Right cardiac atrium (tissue), 5 donors: Measurements from ENCODE around the gene DOCK11. TPM values are rescaled to one million over a fixed set of nuclear protein-coding genes. Genes with fewer than 3 reads are reported as not detected.

ENCODE experiments used
- ATAC-seq, 2 donors: fragments of 200-7000 bp; cut with Tn5 transposase; one replicate each; pipeline versions ENCODE4 v1.8.0 to v1.9.1; 2020; ENCODE audit warnings: moderate library complexity in 2 of 2, mild to moderate bottlenecking in 1 of 2
- DNase-seq, 3 donors: peaks; one replicate each; pipeline ENCODE4 v3.0.0-alpha.2; 2020
- H3K27ac ChIP-seq: one replicate; pipeline ENCODE4 v1.5.1; 2013; ENCODE audit warnings: mild to moderate bottlenecking, low read length, control low read depth, moderate library complexity
- H3K27me3 ChIP-seq: one replicate; pipeline ENCODE4 v1.6.1; 2013; ENCODE audit not compliant: control insufficient read depth, insufficient read depth
- H3K4me1 ChIP-seq: one replicate; pipeline ENCODE4 v1.6.1; 2013; ENCODE audit warnings: low read length; ENCODE audit not compliant: control insufficient read depth, insufficient read depth
- H3K4me3 ChIP-seq: one replicate; pipeline ENCODE4 v1.5.1; 2013; ENCODE audit warnings: low read length, control low read depth
- H3K9me3 ChIP-seq: one replicate; pipeline ENCODE4 v1.6.1; 2013; ENCODE audit warnings: low read length; ENCODE audit not compliant: control insufficient read depth
- WGBS: extraction: QIAGEN DNeasy Blood & Tissue Kit; methylation state at CpG from one replicate; pipeline ENCODE4 v1.1.7; 2013; 5-methylcytosine and 5-hydroxymethylcytosine counted together
- intact Hi-C, 4 donors: fragments of 100-400 bp; cut with DNase I; formaldehyde crosslinking; loops; one replicate each; pipeline versions ENCODE4 v1.11.0 to v1.14.0; 2022 to 2023
- polyA plus RNA-seq: library from polyadenylated mRNA; stranded (reverse); fragments of 200-250 nt; gene quantifications from one replicate; pipeline ENCODE4 v1.2.3, GENCODE V29; 2013
- total RNA-seq, 4 donors: library from RNA; stranded (reverse); fragmentation: NEBNext Ultra II Directional; extraction: Animal tissue kit (Norgen Biotek cat#: 25700); gene quantifications; one replicate each; pipeline ENCODE4 v1.2.1, GENCODE V29; 2021
- donor health status: healthy with polysubstance abuse.
- donor health status: DM: no; HTN: yes; CAD: no.
- donor health status: DM: no; HTN: no; CAD: no.
- donor health status: DM: no; HTN: yes; CAD: no; lungs with severe emphysema.
- donor health status: DM: yes; HTN: yes; CAD: no.

DOCK11 gene
- total and polyA plus RNA-seq, 5 donors = 3.3 to 8.5 (median 6.0) TPM

DNA sequence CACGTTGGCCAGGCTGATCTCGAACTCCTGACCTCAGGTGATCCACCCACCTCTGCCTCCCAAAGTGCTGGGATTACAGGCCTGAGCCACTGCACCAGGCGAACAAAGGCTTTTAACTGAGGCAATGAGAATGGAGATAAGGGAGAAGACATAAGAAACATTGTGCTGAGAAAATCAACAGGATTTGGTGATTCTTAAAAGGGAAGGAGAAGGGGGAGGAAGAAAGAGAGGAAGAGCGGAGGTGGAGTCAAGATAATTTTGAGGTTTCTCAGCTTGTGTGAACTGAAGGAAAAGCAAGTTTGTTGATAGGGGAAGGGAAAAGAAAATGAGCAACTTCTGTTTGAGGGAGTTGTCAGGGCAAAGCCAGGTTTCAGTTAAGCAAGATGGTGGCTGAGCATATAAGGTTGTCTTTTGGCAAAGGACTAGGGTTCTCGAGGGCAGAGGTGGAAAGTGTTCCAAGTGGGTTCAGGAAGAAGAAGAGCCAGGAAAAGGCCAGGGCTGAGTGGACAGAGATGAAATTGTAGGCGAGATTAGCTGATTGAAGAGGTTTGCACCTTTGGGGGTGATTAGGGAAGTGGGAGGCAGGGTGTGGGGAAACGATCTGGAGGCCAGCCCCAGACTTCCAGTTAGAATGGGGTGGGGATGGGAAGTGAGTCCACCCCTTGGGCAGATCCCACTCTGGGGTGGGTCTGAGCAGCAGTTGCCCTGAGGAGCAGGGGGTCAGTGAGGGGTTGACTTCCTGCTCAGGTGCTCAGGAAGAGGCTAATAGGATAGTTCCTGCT lies 7.8 kb downstream of the DOCK11 start:
- Histone ChIP-seq H3K9me3 (no peaks in the 10 kb centered on the region), H3K27me3 (no peaks in the 10 kb centered on the region), H3K4me3 (no peak overlapping the region), H3K4me1 (peaks cover 2% of the 10 kb centered on the region), H3K27ac (no peak overlapping the region)
- ATAC-seq (no peak), DNase-seq (no peak)
- 50% methylated on average over 7 of the region's 7 CpGs for WGBS
- intact Hi-C loops = no loop called here

DNA sequence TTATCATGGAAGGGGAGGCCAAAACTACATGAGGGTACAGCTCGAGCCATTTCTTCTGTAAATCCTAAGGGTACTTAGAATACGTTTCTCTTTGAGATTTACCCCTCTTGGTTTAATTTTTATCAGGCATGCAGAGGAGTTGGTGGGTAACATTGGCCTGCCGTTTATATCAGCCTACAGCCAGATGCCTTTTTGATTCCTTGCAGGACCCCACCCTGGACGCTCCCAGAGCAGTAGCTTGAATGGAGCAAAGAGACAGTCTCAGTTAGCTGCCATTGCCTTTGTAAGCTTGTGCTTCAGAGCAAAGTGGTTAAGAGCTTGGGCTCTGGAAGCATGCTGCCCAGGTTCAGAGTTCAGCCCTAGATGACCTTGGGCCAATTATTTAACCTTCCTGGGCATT lies 9.0 kb downstream of the DOCK11 start:
- no peaks in the 10 kb centered on the region for H3K9me3 ChIP-seq
- H3K4me3 ChIP-seq = no peak overlapping the region
- peaks cover 2% of the 10 kb centered on the region for H3K4me1 ChIP-seq
- intact Hi-C loops = no loop called here
- 83% methylated on average over 4 of the region's 4 CpGs for WGBS
- H3K27me3 ChIP-seq = no peaks in the 10 kb centered on the region
- no peak for DNase-seq
- no peak for ATAC-seq
- no peak overlapping the region for H3K27ac ChIP-seq

DNA sequence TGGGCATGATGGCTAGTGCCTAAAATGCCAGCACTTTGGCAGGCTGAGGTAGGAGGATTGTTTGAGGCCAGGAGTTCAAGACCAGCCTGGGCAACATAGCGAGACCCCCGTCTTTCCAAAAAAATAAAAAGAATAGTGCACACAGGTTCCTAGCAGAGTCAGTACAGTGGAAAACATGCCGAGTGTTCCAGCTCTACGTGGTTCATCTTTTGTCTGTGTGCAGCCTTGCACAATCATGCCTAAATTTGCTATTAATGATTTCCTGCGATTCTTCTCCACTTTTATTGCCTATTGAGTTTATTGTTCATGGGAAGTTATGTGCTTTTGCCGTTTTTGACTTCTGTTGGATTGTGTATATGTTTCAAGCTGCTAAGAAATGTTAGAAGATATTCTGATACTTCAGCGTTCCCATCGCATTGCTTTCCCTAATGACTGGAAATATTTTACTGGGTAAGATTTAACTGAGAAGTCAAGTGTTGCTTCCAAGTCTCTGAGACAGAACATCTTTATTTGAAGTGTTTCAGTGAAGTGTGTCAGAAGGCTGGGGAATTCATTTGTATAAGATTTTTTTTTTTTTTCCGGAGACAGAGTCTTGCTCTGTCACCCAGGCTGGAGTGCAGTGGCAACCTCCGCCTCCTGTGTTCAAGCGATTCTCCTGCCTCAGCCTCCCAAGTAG lies 11.3 kb downstream of the DOCK11 start:
- H3K4me1 ChIP-seq = peaks cover 2% of the 10 kb centered on the region
- WGBS = 57% methylated on average over 11 of the region's 11 CpGs
- intact Hi-C loops = no loop called here

DNA sequence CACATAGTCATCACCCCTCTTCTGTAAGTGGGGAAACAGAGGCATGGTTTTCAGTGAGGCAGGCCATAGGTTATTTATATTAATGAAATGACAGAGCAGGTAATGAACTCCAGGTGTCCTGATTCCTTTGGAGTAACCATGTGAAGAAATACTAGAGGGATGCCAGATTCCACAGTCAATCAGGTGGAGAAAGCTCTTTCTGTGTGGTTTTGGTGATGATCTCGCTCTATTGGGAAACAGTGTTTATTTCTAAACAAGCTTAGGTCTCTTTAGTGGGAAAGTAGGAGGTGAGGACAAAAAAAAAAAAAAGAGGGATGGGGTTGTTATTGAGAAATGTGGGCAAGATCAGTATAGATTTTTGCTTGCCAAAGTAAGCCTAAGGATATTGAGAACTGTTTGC lies 12.2 kb downstream of the DOCK11 start:
- no peak for ATAC-seq
- Histone ChIP-seq H3K9me3 (no peaks in the 10 kb centered on the region), H3K27me3 (no peaks in the 10 kb centered on the region), H3K27ac (no peak overlapping the region), H3K4me1 (peaks cover 2% of the 10 kb centered on the region), H3K4me3 (no peak overlapping the region)
- 92% methylated on average over 1 of the region's 1 CpG for WGBS
- DNase-seq = no peak
- intact Hi-C loops = no loop called here

More for the DNA sequence above, 11.3 kb downstream of the DOCK11 start:
- DNase-seq = no peak
- no peaks in the 10 kb centered on the region for H3K9me3 ChIP-seq
- H3K27ac ChIP-seq = no peak overlapping the region
- no peak overlapping the region for H3K4me3 ChIP-seq
- no peak for ATAC-seq
- no peaks in the 10 kb centered on the region for H3K27me3 ChIP-seq

DNA sequence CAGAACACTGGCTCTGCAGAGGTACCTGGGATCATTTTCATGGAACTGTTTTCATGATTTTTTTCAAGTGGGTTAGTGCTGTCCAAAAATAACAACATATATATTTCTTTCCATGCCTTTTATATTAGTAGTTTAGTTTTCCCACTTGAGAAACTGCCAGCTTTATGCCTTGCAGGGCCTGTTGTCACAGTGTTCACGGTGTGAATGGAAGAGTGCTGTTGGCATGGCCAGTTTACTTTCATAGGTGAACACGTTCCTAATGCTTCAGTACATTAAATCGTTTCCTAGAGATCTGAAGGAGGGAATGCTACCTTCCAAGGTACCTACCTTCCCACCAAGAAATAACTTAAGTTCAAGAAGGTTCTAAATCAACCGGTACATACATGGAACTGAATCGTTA lies 12.6 kb downstream of the DOCK11 start:
- intact Hi-C loops = no loop called here
- DNase-seq = no peak
- no peaks in the 10 kb centered on the region for H3K9me3 ChIP-seq
- ATAC-seq = no peak
- H3K4me1 ChIP-seq = peaks cover 2% of the 10 kb centered on the region
- H3K27ac ChIP-seq = no peak overlapping the region
- WGBS = 77% methylated on average over 5 of the region's 5 CpGs
- H3K27me3 ChIP-seq = no peaks in the 10 kb centered on the region
- H3K4me3 ChIP-seq = no peak overlapping the region

DNA sequence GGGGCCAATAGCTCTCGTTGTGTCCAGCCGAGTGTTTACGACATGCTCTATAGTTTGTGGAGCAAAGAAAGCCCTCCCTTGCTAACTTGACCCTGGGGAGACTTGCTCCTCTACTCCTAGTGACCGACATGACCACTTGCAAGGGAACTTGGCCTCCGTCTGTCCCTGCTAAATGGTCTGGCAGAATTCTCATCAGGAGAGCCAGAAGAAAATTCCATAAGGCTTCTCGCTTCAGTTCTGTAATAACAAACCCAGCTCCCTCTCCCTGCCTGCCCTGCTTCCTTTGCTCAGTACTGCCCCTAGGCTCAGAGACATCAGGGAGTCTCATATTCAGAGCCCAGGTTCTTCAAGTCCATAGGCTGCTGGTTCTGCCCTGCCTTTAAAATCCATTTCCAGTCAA lies 13.0 kb downstream of the DOCK11 start:
- 64% methylated on average over 6 of the region's 6 CpGs for WGBS
- intact Hi-C loops = no loop called here
- Histone ChIP-seq H3K27ac (no peak overlapping the region), H3K27me3 (no peaks in the 10 kb centered on the region), H3K4me3 (no peak overlapping the region), H3K9me3 (no peaks in the 10 kb centered on the region), H3K4me1 (peaks cover under 1% of the 10 kb centered on the region)
- DNase-seq = no peak
- peak; percentile 46 to 70 for ATAC-seq

DNA sequence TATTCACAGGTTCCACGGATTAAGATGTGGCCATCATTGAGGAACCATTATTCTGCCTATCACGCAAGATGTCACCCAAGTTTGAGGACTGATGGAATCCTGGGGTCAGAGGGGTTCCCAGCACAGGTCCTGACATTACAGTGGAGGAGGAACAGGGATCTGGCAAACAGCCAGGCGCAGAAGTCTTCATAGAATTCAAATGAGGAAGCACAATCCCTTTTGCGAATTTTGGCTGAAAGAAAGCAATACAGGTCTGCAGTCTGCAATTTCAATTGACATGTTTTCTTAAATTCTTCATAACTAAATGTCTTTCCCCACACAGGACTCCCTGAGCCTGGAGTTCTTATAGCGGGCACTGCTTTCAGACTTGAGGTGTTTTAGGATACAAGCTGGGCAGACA lies 14.5 kb downstream of the DOCK11 start:
- Histone ChIP-seq H3K4me1 (no peaks in the 10 kb centered on the region), H3K4me3 (no peak overlapping the region), H3K27ac (no peak overlapping the region), H3K9me3 (no peaks in the 10 kb centered on the region), H3K27me3 (no peaks in the 10 kb centered on the region)
- peak in 2 of 3 donors; percentile 27 to 72 for DNase-seq
- 92% methylated on average over 5 of the region's 5 CpGs for WGBS
- no peak for ATAC-seq
- intact Hi-C loops = no loop called here

DNA sequence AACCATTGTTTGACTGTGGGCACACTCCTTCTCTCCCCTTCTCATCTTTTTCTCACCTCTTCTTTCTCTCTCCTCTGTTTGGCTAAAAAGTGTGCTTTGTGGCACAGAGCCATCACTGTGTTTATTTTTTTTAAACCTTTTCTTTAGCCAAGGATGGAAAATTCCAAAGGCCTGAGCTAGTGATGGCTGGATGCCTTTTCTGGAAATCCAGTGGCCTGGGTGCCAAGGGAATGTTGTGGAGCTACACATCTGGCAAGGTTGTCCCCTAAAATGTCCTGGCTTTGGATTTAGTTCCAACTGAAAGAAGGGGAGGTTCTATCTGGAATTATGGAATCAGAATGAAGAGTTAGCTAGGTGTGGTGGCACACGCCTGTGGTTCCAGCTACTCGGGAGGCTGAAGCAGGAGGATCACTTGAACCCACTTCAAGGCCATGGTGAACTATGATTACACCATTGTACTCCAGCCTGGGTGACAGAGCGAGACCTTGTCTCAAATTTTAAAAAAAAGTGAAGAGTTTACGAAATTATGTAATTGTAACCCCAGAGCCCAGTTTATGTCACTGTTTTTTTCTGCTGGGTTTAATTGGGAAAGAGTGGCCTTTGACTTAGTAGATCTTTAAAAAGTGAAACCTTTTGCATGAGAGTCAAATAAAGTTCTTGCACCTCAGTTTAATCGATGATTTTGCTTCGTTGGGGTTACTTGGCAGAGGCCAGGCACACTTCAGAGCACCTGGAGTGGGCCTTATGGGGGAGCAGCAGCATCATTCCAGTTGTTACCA lies 17.7 kb downstream of the DOCK11 start:
- Histone ChIP-seq H3K4me3 (no peak overlapping the region), H3K9me3 (no peaks in the 10 kb centered on the region), H3K27me3 (no peaks in the 10 kb centered on the region), H3K4me1 (no peaks in the 10 kb centered on the region), H3K27ac (peak overlapping the region; percentile 52)
- no peak for ATAC-seq
- WGBS = 87% methylated on average over 6 of the region's 6 CpGs
- intact Hi-C loops = no loop called here
- no peak for DNase-seq

DNA sequence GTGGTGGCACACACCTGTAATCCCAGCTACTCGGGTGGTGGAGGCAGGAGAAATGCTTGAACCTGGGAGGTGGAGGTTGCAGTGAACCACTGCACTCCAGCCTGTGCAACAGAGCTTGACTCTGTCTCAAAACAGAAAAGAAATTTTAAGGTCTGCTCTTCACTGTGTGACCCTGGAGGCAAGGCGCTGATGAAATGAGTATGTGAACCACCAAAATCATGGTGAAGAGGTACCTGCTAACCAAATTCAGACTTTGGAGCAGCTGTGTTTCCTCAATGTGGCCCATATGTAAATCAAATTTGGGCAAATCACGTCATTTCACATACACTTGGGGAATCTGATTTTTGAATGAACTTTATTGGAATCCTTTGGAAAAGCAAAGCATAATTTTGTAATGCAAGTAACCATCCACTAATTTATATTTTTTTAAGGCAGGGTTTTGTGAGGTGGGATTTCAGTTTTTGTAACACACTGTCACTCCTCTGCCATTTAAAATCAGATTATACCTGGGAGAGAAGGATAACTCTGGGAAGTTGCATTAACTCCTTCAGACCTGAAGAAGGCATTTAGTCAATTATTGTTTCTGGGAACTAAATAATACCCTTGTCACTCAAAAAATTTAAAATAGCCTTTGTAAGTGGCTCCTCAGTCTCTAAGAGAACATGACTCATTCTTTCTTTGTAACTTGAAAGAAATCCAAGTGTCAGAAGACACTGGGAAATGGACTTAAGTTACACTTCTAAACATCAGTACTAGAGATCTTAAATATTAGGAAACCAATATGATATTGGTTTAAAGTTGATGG lies 24.0 kb downstream of the DOCK11 start:
- intact Hi-C loops = no loop called here
- ATAC-seq = no peak
- Histone ChIP-seq H3K27me3 (no peaks in the 10 kb centered on the region), H3K9me3 (no peaks in the 10 kb centered on the region), H3K27ac (no peak overlapping the region), H3K4me1 (peaks cover 1% of the 10 kb centered on the region), H3K4me3 (no peak overlapping the region)
- WGBS = 85% methylated on average over 3 of the region's 3 CpGs
- no peak for DNase-seq

DNA sequence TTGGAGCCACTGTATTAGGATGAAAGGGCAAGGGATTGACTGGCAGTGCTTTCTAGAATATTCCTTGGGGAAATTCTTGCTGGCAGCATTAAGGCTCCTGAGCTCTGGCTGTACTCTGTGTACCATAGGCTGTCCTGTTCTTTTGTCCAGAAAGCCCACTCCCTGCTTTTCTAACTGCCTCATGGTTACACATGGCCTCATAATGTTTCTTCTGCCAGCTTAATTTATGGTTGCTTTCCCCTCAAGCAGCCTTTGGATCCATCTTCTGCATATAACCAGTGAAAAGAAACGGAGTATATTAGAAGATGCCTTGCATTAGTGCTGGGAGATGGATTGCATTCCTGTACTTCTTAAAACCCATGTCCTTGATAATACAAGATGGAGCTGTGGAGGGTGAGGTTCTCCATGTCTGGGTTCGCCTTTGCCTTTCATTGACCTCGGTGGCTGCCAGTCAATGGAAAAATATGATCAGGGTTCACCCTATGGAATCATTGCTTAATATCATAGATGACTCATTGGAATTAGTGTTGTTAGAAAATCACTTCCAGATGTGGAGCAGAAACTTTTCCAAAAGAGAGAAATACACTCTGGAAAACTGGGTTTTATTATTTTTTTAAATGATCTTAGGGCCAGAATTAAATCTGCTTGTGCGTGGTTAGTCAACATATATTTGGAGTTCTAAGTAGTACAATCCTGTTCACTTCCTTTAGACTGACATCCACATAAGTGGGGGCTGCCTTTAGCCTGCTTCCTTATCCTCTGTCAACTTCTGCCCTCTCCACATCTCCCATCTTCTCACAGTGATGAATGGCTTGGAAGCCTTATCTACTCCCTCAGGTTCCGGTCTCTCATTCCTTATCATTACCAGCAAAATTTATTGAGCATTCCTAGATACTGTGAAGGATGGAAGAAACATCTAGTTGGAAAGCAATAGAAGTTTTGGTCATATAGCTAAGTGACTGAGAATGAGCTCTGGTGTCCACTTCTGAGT lies 24.9 kb downstream of the DOCK11 start:
- peak overlapping the region; percentile 27 for H3K27ac ChIP-seq
- ATAC-seq = peak; percentile 40 to 71

More for the DNA sequence above, 24.9 kb downstream of the DOCK11 start:
- H3K4me1 ChIP-seq = peaks cover 1% of the 10 kb centered on the region
- no peaks in the 10 kb centered on the region for H3K27me3 ChIP-seq
- WGBS = 47% methylated on average over 5 of the region's 5 CpGs
- intact Hi-C loops = no loop called here
- no peaks in the 10 kb centered on the region for H3K9me3 ChIP-seq
- no peak overlapping the region for H3K4me3 ChIP-seq
- DNase-seq = no peak
